DOHH2 (cell line): ENCODE data around the gene CPT1B.

Experiments used
- H3F3A ChIP-seq: fragments of 200-600 bp; sonication (generic), shearing (Covaris generic); 2 replicates; pipeline ENCODE4 v1.6.0; 2016; ENCODE audit warnings: antibody characterized with exemption, mild to moderate bottlenecking; ENCODE audit not compliant: control insufficient read depth, insufficient read depth
- H3K27ac ChIP-seq: fragments of 200-600 bp; sonication (generic); 2 replicates; pipeline ENCODE4 v1.5.1; 2014; ENCODE audit warnings: low read depth, mild to moderate bottlenecking, low read length, moderate library complexity
- H3K27me3 ChIP-seq: fragments of 200-600 bp; sonication (generic); 2 replicates; pipeline ENCODE4 v1.6.1; 2014; ENCODE audit warnings: mild to moderate bottlenecking, low read length, mixed read lengths; ENCODE audit not compliant: control insufficient read depth
- H3K36me3 ChIP-seq: fragments of 200-600 bp; sonication (generic); 2 replicates; pipeline ENCODE4 v1.6.1; 2014; ENCODE audit warnings: mild to moderate bottlenecking, low read length, moderate library complexity, mixed read lengths; ENCODE audit not compliant: control insufficient read depth
- H3K4me1 ChIP-seq: fragments of 200-600 bp; sonication (generic); 2 replicates; pipeline ENCODE4 v1.6.1; 2014; ENCODE audit warnings: mild to moderate bottlenecking, low read length, mixed read lengths; ENCODE audit not compliant: control insufficient read depth
- H3K4me2 ChIP-seq: fragments of 200-600 bp; sonication (generic); 2 replicates; pipeline ENCODE4 v1.6.0; 2014; ENCODE audit warnings: mild to moderate bottlenecking, low read length, moderate library complexity
- H3K4me3 ChIP-seq: fragments of 200-600 bp; sonication (generic); 2 replicates; pipeline ENCODE4 v1.5.1; 2014; ENCODE audit warnings: mild to moderate bottlenecking, low read length, mixed read lengths
- H3K79me2 ChIP-seq: fragments of 200-600 bp; sonication (generic); 2 replicates; pipeline ENCODE4 v1.6.1; 2014; ENCODE audit warnings: mild to moderate bottlenecking, low read length, mixed read lengths; ENCODE audit not compliant: control insufficient read depth
- H3K9me2 ChIP-seq: fragments of 200-600 bp; sonication (generic); replicated peaks from 2 replicates; pipeline ENCODE4 v1.6.1; 2014; ENCODE audit warnings: mild to moderate bottlenecking, low read length, mixed read lengths; ENCODE audit not compliant: control insufficient read depth
- H3K9me3 ChIP-seq: fragments of 200-600 bp; sonication (generic); 2 replicates; pipeline ENCODE4 v1.6.1; 2014; ENCODE audit warnings: antibody characterized with exemption, low read length, mixed read lengths; ENCODE audit not compliant: control insufficient read depth, insufficient read depth
- H4K20me1 ChIP-seq: fragments of 200-600 bp; sonication (generic); 2 replicates; pipeline ENCODE4 v1.6.0; 2014; ENCODE audit warnings: low read depth, mild to moderate bottlenecking, antibody characterized with exemption, low read length, moderate library complexity; ENCODE audit not compliant: control insufficient read depth, insufficient read depth
- EZH2phosphoT487 ChIP-seq: fragments of 200-600 bp; sonication (generic); IDR thresholded peaks from 2 replicates; pipeline ENCODE4 v1.6.1; 2017; ENCODE audit warnings: borderline replicate concordance, mild to moderate bottlenecking, antibody characterized with exemption, low read length, moderate library complexity, mixed read lengths
- TF ChIP-seq, protein P1 (sequence below): fragments of 200-600 bp; sonication (generic); IDR thresholded peaks from one replicate; pipeline ENCODE4 v1.5.1; 2014; ENCODE audit warnings: antibody characterized with exemption, mild to moderate bottlenecking, low read depth, low read length; ENCODE audit not compliant: poor library complexity, severe bottlenecking

The CPT1B gene

DNA sequence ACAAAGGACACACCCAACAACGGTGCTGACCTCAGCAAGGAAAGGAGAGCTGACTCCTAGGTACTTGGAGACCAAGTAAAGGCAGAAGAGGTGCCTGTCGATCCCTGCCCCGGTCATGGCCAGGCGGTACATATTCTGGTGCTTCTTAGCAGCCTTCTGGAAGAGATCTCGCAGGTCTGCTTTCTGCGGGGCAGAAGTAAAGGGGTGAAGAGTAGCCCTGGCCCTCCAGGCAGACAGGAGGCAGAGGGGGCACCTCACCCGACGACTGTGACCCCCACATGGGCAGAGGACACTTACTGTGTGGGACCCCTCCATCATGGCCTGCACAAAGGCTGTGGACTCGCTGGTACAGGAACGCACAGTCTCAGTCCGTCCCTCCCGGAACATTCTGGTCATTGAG is 7.4 kb downstream of the CPT1B start:
- no peak overlapping the region for H3K27ac ChIP-seq
- no peaks in the 10 kb centered on the region for H3K27me3 ChIP-seq
- TF ChIP-seq, protein P1, sequence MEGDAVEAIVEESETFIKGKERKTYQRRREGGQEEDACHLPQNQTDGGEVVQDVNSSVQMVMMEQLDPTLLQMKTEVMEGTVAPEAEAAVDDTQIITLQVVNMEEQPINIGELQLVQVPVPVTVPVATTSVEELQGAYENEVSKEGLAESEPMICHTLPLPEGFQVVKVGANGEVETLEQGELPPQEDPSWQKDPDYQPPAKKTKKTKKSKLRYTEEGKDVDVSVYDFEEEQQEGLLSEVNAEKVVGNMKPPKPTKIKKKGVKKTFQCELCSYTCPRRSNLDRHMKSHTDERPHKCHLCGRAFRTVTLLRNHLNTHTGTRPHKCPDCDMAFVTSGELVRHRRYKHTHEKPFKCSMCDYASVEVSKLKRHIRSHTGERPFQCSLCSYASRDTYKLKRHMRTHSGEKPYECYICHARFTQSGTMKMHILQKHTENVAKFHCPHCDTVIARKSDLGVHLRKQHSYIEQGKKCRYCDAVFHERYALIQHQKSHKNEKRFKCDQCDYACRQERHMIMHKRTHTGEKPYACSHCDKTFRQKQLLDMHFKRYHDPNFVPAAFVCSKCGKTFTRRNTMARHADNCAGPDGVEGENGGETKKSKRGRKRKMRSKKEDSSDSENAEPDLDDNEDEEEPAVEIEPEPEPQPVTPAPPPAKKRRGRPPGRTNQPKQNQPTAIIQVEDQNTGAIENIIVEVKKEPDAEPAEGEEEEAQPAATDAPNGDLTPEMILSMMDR, result no peak
- no peak for TF ChIP-seq EZH2phosphoT487
- no peak overlapping the region for H3K4me2 ChIP-seq
- peaks cover 75% of the 10 kb centered on the region for H3K36me3 ChIP-seq
- no peaks in the 10 kb centered on the region for H3K9me2 ChIP-seq
- no peak overlapping the region for H3K4me3 ChIP-seq
- no peaks in the 10 kb centered on the region for H3K9me3 ChIP-seq
- H3K79me2 ChIP-seq, result no peaks in the 10 kb centered on the region
- no peaks in the 10 kb centered on the region for H4K20me1 ChIP-seq
- H3F3A ChIP-seq, result peaks cover 2% of the 10 kb centered on the region; the same call in 1 of the 2 replicates
- H3K4me1 ChIP-seq, result no peaks in the 10 kb centered on the region; the same call in 1 of the 2 replicates

DNA sequence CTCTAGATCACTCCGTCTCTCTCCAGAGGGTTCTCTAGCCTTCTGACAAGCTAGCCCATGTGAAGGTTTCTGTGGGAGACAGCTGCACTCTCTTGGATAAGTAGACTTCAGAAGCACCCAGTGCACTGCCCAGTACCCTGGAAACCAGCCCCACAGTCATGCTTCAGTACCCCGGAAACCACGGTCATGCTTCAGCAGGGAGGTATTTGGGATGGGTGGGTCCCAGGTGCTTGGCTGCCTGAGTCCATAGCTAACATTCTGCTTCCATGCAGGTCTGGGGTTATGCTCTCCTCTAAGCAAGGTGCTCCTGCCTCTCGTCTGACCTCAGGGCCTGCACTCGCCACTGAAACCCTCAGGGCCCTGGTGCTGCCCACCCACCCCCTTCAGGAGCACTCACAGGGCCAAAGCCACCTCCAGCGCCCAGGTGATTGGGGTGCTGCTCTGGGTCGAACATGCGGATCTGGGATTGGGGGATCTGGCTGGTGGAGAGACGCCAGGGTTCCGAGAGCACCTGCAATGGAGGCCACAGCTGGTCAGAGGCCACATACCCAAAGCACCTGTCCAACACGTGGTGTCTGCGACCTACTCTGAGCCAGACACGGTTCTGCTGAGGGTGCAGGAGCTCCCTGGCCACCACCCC is 8.2 kb downstream of the CPT1B start:
- no peaks in the 10 kb centered on the region for H3K27me3 ChIP-seq
- no peaks in the 10 kb centered on the region for H3K9me3 ChIP-seq
- no peaks in the 10 kb centered on the region for H3K9me2 ChIP-seq
- no peak overlapping the region for H3K27ac ChIP-seq
- no peak overlapping the region for H3K4me3 ChIP-seq
- peaks cover 2% of the 10 kb centered on the region; the same call in 1 of the 2 replicates for H3F3A ChIP-seq
- H3K4me1 ChIP-seq, result no peaks in the 10 kb centered on the region; the same call in 1 of the 2 replicates
- peaks cover 68% of the 10 kb centered on the region for H3K36me3 ChIP-seq
- H3K4me2 ChIP-seq, result no peak overlapping the region
- H4K20me1 ChIP-seq, result no peaks in the 10 kb centered on the region
- H3K79me2 ChIP-seq, result no peaks in the 10 kb centered on the region
- TF ChIP-seq EZH2phosphoT487, result no peak

DNA sequence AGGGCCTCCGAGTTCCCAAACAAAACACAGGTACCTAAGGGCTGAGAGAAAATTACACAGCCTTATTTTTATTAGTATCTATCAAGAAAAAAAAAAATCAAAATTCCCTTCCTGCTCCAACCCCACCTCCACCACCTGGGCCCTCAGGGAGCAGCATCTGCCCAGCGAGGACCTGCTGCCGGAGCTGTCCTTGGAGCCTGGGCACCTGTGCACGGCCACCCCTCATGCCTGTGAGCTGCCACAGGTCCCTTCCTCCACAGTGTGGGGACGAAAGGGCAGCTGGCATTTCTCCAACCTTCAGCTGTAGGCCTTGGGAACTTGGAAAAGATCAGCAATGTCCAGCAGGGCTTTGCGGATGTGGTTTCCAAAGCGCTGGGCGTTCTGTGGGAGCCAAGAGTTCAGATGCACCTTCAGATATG is 9.2 kb downstream of the CPT1B start:
- H3K27ac ChIP-seq, result no peak overlapping the region
- H3K9me3 ChIP-seq, result no peaks in the 10 kb centered on the region
- no peaks in the 10 kb centered on the region for H3K79me2 ChIP-seq
- H3K27me3 ChIP-seq, result peaks cover 3% of the 10 kb centered on the region; the same call in 1 of the 2 replicates
- H3K36me3 ChIP-seq, result peaks cover 61% of the 10 kb centered on the region
- peaks cover 2% of the 10 kb centered on the region; the same call in 1 of the 2 replicates for H3F3A ChIP-seq
- H3K4me3 ChIP-seq, result no peak overlapping the region
- H4K20me1 ChIP-seq, result no peaks in the 10 kb centered on the region
- no peak overlapping the region for H3K4me2 ChIP-seq
- H3K4me1 ChIP-seq, result no peaks in the 10 kb centered on the region; the same call in 1 of the 2 replicates
- TF ChIP-seq, protein P1, result no peak
- TF ChIP-seq EZH2phosphoT487, result no peak
- H3K9me2 ChIP-seq, result no peaks in the 10 kb centered on the region

DNA sequence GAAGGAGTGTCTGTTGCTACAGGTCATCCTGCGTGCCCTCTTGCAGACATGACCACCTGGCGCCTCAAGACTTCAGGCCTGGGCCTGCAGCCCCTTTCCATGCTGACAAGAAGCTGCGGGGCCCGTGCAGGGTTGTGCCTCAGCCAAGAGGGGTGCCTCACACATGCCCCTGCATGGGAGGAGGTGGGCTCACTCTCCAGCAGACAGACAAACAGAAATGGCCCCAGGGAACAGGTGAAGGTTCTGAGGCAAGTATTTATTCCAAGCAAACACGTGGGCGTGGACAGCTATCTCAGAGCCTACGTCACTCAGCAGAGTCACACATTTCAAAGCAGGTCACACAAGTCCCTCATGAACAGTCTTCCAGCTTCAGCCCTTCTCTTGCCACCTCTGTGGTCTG is 9.6 kb downstream of the CPT1B start:
- Histone ChIP-seq H4K20me1 (no peaks in the 10 kb centered on the region), H3K27me3 (peaks cover 5% of the 10 kb centered on the region), H3K79me2 (no peaks in the 10 kb centered on the region), H3K4me3 (no peak overlapping the region), H3K4me2 (no peak overlapping the region), H3K36me3 (peaks cover 57% of the 10 kb centered on the region), H3K4me1 (no peaks in the 10 kb centered on the region; the same call in 1 of the 2 replicates), H3F3A (peaks cover 2% of the 10 kb centered on the region; the same call in 1 of the 2 replicates), H3K27ac (no peak overlapping the region), H3K9me2 (no peaks in the 10 kb centered on the region), H3K9me3 (no peaks in the 10 kb centered on the region)
- TF ChIP-seq, protein P1, result no peak
- no peak for TF ChIP-seq EZH2phosphoT487
